OCI-LY7 (cell line): ENCODE results near the gene MUC5B.

Source experiments
- EZH2phosphoT487 ChIP-seq: fragments of 200-600 bp; sonication (generic); IDR thresholded peaks from 2 replicates; pipeline ENCODE4 v1.6.1; 2018; ENCODE audit warnings: low read depth, borderline replicate concordance, mild to moderate bottlenecking, mixed run types, antibody characterized with exemption, low read length, moderate library complexity, mixed read lengths
- TF ChIP-seq, protein P1 (sequence below): fragments of 200-600 bp; sonication (generic); conservative IDR thresholded peaks from 2 replicates; pipeline ENCODE4 v1.5.1; 2014; ENCODE audit warnings: mild to moderate bottlenecking, antibody characterized with exemption, low read length, moderate library complexity, mixed read lengths

GRCh38 chr11:1177020-1177770 lies 45.7 kb upstream of the MUC5B start:
- TF ChIP-seq, protein P1, sequence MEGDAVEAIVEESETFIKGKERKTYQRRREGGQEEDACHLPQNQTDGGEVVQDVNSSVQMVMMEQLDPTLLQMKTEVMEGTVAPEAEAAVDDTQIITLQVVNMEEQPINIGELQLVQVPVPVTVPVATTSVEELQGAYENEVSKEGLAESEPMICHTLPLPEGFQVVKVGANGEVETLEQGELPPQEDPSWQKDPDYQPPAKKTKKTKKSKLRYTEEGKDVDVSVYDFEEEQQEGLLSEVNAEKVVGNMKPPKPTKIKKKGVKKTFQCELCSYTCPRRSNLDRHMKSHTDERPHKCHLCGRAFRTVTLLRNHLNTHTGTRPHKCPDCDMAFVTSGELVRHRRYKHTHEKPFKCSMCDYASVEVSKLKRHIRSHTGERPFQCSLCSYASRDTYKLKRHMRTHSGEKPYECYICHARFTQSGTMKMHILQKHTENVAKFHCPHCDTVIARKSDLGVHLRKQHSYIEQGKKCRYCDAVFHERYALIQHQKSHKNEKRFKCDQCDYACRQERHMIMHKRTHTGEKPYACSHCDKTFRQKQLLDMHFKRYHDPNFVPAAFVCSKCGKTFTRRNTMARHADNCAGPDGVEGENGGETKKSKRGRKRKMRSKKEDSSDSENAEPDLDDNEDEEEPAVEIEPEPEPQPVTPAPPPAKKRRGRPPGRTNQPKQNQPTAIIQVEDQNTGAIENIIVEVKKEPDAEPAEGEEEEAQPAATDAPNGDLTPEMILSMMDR: no peak
- no peak for TF ChIP-seq EZH2phosphoT487
